ENCODE results near the gene NT5DC4.

DNA sequence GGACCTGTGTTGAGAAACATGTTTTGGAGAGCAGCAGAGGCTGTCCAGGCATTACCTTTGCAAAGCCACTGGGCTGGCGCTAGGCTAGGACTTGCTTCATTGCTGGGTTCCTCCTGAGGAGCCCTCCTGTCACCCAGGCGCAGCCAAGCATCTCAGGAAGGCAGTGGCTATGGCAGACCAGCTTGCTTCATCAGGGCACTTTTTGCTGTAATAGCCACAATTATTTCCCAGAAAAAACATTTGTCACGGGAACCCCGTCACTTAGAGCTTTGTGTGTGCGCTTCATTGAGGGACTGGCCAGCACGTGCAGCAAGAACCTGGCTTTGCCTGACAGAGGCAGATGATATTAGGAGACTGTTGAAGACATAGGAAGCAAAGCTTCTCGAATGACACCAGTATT is 38.7 kb upstream of the NT5DC4 start:
- TF ChIP-seq, protein P1, sequence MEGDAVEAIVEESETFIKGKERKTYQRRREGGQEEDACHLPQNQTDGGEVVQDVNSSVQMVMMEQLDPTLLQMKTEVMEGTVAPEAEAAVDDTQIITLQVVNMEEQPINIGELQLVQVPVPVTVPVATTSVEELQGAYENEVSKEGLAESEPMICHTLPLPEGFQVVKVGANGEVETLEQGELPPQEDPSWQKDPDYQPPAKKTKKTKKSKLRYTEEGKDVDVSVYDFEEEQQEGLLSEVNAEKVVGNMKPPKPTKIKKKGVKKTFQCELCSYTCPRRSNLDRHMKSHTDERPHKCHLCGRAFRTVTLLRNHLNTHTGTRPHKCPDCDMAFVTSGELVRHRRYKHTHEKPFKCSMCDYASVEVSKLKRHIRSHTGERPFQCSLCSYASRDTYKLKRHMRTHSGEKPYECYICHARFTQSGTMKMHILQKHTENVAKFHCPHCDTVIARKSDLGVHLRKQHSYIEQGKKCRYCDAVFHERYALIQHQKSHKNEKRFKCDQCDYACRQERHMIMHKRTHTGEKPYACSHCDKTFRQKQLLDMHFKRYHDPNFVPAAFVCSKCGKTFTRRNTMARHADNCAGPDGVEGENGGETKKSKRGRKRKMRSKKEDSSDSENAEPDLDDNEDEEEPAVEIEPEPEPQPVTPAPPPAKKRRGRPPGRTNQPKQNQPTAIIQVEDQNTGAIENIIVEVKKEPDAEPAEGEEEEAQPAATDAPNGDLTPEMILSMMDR (conservative IDR thresholded peaks at IDR 0.05; ENCODE audit: low read depth, low read length): no peak
- TF ChIP-seq EZH2 (IDR thresholded peaks at IDR 0.05; ENCODE audit: borderline replicate concordance, low read depth, low read length, poor library complexity, severe bottlenecking): no peak
